T-helper 17 cell (primary cell): ENCODE data around the gene GREB1L. TPM values are rescaled to one million over a fixed set of nuclear protein-coding genes. Genes with fewer than 3 reads are reported as not detected.
"Not testable (repeated sequence)": the region's sequence is repeated elsewhere in the genome, so short reads cannot be mapped to it uniquely, and the experiment has no call there.

Experiments used
- ATAC-seq: fragments of 150-1000 bp; cut with Tn5 transposase; 2 replicates; pipeline ENCODE4 v1.10.0; 2021; ENCODE audit warnings: mild to moderate bottlenecking, moderate library complexity
- DNase-seq, 3 donors: peaks; one replicate each; pipeline versions ENCODE4 v3.0.0 to v3.0.0-alpha.2; 2020 to 2021
- H3K9me3 ChIP-seq: one replicate; pipeline ENCODE4 v1.7.0; 2013; ENCODE audit warnings: low read length, mild to moderate bottlenecking; ENCODE audit not compliant: control insufficient read depth, poor library complexity, severe bottlenecking
- H3K27ac Mint-ChIP-seq: one replicate; pipeline ENCODE4 v1.8.0; 2022; ENCODE audit warnings: mild to moderate bottlenecking, moderate library complexity, mixed read lengths
- H3K27me3 Mint-ChIP-seq: one replicate; pipeline ENCODE4 v1.8.0; 2022; ENCODE audit warnings: mixed read lengths
- H3K36me3 Mint-ChIP-seq: one replicate; pipeline ENCODE4 v1.8.0; 2022; ENCODE audit warnings: low read depth, mixed read lengths
- H3K4me1 Mint-ChIP-seq: one replicate; pipeline ENCODE4 v1.8.0; 2022; ENCODE audit warnings: mild to moderate bottlenecking, mixed read lengths
- H3K4me3 Mint-ChIP-seq: one replicate; pipeline ENCODE4 v1.8.0; 2022; ENCODE audit warnings: mild to moderate bottlenecking, moderate library complexity, mixed read lengths
- total RNA-seq, 4 donors: library from RNA in 2 of 4; stranded (reverse) in 2 of 4; gene quantifications; one replicate each; pipeline ENCODE4 v1.2.3 and lab custom pipeline; 2022 to 2026

The GREB1L gene
- not detected for total RNA-seq
- 0.12 to 0.15 reads per million in 2 donors for total RNA-seq (lab: John Stamatoyannopoulos, UW)

DNA sequence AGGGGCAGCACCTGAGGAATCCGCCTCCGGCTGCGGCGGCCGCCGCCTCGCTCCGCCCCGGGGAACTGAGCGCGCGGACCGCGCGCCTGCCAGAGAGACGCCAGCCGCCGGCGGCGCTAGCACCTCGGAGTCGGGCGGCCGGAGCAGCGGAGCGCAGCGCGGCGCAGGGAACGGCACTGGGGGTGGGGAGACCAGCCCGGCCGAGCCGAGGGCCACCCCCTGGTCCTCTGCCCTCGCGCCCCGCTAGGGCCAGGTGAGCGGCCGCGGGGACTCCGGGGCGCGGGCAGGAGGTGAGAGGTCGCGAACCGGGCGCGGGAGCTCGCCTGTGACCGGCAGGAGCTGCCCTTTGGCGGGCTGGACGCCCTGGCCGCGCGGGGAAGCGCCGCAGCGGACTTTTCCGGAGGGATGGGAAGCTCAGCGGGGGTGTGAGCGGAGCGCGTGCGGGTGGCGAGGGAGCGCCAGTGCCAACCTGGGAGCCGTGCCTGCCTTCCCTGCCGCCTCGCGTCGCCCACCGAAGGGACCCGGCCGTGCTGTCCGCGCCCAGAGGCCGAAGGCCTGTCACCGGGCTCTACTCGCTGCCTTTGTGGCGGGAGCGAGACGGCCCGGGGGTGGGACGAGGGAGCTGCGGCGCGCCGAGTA is at the start of gene GREB1L:
TSS of gene GREB1L (plus strand) at position 92 of the 639 bp plus-strand sequence. CDS start 141,287 bp downstream, outside the sequence.
- H3K27me3 Mint-ChIP-seq = peaks cover 64% of the 10 kb centered on the region
- ATAC-seq (no peak), DNase-seq (no peak)
- peak within 1 kb of the TSS; percentile 84 for H3K4me3 Mint-ChIP-seq
- no peaks in the 10 kb centered on the region for H3K36me3 Mint-ChIP-seq
- H3K4me1 Mint-ChIP-seq = peaks cover 3% of the 10 kb centered on the region
- no peaks in the 10 kb centered on the region for H3K9me3 ChIP-seq
- no peak within 1 kb of the TSS for H3K27ac Mint-ChIP-seq

DNA sequence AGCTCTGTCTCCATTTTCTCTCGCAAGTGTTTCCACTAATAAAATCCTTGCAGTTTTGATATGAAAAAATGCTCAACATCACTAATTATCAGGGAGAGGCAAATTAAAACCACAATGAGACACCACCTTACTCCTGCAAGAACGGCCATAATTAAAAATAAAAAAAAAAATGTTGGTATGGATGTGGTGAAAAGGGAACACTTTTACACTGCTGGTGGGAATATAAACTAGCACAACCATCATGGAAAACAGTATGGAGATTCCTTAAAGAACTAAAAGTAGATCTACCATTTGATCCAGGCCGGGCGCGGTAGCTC is 49.8 kb upstream of the GREB1L start:
- no peak overlapping the region for H3K4me3 Mint-ChIP-seq
- H3K27me3 Mint-ChIP-seq = peaks cover 48% of the 10 kb centered on the region
- no peak overlapping the region for H3K27ac Mint-ChIP-seq
- peaks cover 2% of the 10 kb centered on the region for H3K36me3 Mint-ChIP-seq
- ATAC-seq (no peak), DNase-seq (no peak)
- H3K4me1 Mint-ChIP-seq = peaks cover 4% of the 10 kb centered on the region
- no peaks in the 10 kb centered on the region for H3K9me3 ChIP-seq

DNA sequence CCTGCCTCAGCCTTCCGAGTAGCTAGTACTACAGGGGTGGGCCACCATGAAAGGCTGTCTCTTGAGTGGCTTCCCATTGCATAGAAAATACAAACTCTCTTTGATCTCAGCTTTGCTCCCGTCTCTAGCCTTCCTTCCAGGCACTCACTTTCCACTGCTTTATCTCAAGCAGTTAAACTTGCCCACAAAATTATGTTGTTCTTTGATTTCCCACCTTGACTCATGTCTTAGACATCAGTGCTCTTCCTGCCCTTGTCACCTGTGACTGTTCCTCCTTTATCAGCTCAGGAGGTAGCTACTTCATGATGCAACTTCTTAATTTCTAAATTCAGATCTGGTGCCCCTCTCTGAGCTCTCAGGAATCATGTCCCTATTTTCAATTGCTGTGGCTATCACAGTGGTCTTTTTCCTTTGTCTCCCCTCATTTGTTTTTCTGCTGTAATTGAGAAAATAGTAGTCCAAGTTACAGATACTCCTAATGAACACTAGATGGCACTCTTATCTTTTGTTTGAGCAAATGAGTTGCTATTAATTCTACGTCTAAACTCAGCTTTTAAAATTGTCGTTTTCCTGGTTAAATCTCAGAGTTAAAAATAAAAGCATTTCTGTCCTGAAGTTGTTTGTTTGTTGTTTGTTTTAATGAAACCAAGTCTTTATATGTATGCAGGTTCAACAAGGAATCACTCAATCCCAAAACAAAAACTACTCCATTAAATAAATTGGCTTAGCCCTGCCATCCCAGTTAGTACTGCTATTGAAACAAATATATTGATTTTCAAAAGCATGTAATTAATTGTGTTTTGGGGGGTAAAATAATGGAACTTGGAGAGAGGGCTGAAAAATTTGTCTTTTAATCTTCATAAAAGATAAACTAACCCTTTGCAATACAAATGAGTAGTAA is 46.9 kb upstream of the GREB1L start:
- DNase-seq = no peak
- no peak for ATAC-seq

DNA sequence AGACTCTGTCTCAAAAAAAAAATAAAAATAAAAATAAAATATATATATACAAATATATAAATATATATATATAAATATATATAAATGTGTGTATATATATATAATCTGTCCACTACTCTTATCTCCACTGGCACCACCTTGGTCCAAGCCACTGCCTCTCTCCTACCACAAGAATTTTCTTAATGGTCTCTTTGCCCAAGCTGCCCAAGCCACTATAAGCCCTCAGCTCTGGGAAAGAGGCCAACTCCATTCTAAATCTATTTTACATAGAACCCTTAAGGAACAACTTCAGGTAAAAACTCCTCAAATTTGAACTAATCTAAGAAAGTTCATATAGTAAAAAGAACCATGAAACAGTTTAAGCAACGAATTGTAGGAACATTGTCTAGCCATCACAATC is 45.6 kb upstream of the GREB1L start:
- peaks cover 41% of the 10 kb centered on the region for H3K27me3 Mint-ChIP-seq
- H3K4me3 Mint-ChIP-seq = no peak overlapping the region
- peaks cover 2% of the 10 kb centered on the region for H3K36me3 Mint-ChIP-seq
- H3K9me3 ChIP-seq = no peaks in the 10 kb centered on the region
- ATAC-seq (no peak), DNase-seq (no peak)
- peaks cover 4% of the 10 kb centered on the region for H3K4me1 Mint-ChIP-seq
- no peak overlapping the region for H3K27ac Mint-ChIP-seq

More for the DNA sequence above, 46.9 kb upstream of the GREB1L start:
- H3K27me3 Mint-ChIP-seq = peaks cover 45% of the 10 kb centered on the region
- H3K4me3 Mint-ChIP-seq = no peak overlapping the region
- no peaks in the 10 kb centered on the region for H3K9me3 ChIP-seq
- H3K36me3 Mint-ChIP-seq = peaks cover 2% of the 10 kb centered on the region
- H3K4me1 Mint-ChIP-seq = peaks cover 4% of the 10 kb centered on the region
- no peak overlapping the region for H3K27ac Mint-ChIP-seq

DNA sequence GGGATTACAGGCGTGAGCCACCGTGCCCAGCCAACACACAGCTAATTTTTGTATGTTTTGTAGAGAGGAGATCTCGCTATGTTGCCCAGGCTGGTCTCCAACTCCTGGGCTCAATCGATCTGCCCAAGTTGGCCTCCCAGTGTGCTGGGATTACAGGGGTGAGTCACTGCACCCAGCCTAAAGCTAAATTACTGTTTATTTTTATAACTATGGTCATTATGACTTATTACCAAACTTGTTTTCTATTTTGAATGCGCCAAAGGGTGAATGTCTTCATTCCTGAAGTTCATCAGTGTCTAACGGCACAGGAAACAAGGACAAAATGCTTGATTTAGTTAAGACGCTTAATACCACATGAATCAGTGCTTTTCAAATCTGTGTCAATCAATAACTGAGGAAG is 38.9 kb upstream of the GREB1L start:
- no peak overlapping the region for H3K27ac Mint-ChIP-seq
- peaks cover 3% of the 10 kb centered on the region for H3K36me3 Mint-ChIP-seq
- H3K9me3 ChIP-seq = no peaks in the 10 kb centered on the region
- H3K27me3 Mint-ChIP-seq = peaks cover 9% of the 10 kb centered on the region
- ATAC-seq (no peak), DNase-seq (no peak)
- no peak overlapping the region for H3K4me3 Mint-ChIP-seq
- H3K4me1 Mint-ChIP-seq = no peaks in the 10 kb centered on the region

DNA sequence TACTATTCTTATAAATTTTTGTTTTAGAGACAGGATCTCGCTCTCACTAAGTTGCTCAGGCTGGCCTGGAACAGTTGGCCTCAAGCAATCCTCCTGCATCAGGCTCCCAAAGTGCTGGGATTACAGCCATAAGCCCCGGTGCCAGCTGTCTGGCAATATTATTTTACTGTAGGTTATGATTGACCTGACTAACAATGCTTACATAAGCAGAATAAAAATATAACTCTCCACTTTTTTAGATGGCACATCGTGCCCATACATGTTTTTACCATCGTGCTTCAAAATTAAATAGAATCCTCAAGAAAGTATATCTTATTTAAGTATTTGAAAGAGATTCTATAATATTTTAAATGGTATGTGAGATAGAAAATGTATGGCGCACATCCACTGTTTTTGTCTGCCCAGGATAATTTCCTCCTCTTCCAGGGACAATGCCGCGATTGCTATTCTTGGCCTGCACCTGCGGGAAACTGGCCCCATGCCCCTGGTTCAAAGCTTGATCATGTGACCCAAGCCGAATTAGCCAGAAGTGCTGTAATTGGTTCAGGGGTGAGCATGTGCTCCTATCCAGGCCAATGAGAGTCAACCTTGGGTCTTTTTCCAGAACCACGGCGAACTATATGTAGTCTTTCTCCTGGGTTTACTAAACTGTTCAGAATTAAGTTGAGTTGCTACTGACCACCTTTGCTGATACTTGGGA is 38.3 kb upstream of the GREB1L start:
- H3K4me3 Mint-ChIP-seq = no peak overlapping the region
- no peaks in the 10 kb centered on the region for H3K9me3 ChIP-seq
- H3K36me3 Mint-ChIP-seq = peaks cover 3% of the 10 kb centered on the region
- no peak for DNase-seq
- no peaks in the 10 kb centered on the region for H3K4me1 Mint-ChIP-seq
- ATAC-seq = no peak
- no peak overlapping the region for H3K27ac Mint-ChIP-seq
- H3K27me3 Mint-ChIP-seq = peaks cover 9% of the 10 kb centered on the region

DNA sequence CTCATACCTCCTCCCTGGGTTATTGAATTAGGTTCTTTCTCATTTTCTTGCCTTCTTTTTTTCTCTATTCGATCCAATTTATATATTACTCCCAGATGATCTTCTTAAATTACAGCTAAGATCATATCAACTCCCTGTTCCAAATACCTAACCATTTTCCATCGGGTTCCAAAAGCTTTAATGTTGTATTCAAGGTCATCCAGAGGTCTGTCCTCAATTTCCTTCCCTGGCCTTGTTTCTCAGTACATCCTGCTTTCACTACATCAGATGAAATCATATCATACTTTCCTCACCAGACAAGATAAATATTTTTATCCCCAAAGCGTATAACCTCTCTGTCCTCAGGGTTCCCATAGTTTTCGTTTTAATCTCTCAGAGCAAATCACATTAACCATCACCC is 36.3 kb upstream of the GREB1L start:
- Mint-ChIP-seq H3K27ac (no peak overlapping the region), H3K36me3 (peaks cover 3% of the 10 kb centered on the region), H3K4me1 (no peaks in the 10 kb centered on the region), H3K4me3 (no peak overlapping the region), H3K27me3 (peaks cover 11% of the 10 kb centered on the region)
- no peaks in the 10 kb centered on the region for H3K9me3 ChIP-seq
- DNase-seq = no peak
- ATAC-seq = no peak

DNA sequence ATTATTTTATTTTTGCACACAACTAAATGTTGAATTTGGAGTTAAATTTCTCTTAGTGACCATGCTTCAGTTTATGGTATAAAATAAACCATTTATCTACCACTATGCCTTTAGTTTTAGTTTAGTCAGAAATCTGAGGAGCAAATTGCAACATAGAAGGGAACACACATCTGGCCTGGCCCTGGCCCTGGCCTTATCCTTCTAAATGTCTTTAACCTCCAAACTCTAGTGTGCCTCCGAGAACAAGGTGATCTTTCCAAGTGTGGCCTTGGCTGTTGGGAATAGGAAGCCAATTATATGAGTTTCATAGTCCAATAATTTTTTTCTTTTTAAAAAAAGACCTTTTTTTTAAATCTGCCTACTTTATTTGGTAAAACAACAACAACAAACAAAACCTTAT is 31.8 kb upstream of the GREB1L start:
- peaks cover 8% of the 10 kb centered on the region for H3K27me3 Mint-ChIP-seq
- no peak overlapping the region for H3K27ac Mint-ChIP-seq
- DNase-seq = no peak
- no peaks in the 10 kb centered on the region for H3K9me3 ChIP-seq
- H3K4me1 Mint-ChIP-seq = peaks cover 2% of the 10 kb centered on the region
- H3K36me3 Mint-ChIP-seq = peaks cover 3% of the 10 kb centered on the region
- no peak overlapping the region for H3K4me3 Mint-ChIP-seq
- no peak for ATAC-seq

DNA sequence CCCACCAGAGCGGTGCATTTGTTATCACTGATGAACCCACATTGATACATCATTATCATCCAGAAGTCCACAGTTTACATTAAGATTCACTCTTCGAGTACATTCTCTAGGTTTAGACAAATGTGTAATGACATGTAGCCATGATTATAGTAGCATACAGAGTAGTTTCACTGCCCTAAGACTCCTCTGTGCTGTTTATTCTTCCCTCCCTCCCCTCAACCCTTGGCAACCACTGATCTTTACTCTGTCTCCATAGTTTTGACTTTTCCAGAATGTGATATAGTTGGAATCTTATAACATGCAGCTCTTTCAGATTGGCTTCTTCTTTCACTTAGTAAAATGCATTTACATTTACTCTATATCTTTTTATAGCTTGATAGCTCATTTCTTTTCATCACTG is 31.2 kb upstream of the GREB1L start:
- H3K4me1 Mint-ChIP-seq = peaks cover 2% of the 10 kb centered on the region
- H3K9me3 ChIP-seq = no peaks in the 10 kb centered on the region
- no peak overlapping the region for H3K27ac Mint-ChIP-seq
- ATAC-seq (no peak), DNase-seq (no peak)
- H3K4me3 Mint-ChIP-seq = no peak overlapping the region
- peaks cover under 1% of the 10 kb centered on the region for H3K36me3 Mint-ChIP-seq
- H3K27me3 Mint-ChIP-seq = peaks cover 13% of the 10 kb centered on the region

DNA sequence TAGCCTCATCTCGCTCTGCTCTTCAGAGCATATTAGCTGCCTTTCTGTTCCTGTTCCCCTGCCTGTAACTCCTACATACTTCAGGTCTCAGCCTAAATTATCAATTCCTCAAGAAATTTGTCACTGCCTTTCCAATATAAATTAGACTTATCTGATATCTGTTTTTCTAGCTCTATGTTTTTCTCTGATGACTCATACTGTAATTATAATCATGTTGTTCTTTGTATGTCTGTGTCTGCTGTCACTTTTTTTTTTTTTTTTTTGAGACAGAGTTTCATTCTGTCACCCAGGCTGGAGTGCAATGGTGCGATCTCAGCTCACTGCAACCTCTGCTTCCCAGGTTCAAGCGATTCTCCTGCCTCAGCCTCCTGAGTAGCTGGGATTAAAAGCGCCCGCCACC is 27.6 kb upstream of the GREB1L start:
- not testable (repeated sequence) for H3K9me3 ChIP-seq, ATAC-seq, H3K4me1 Mint-ChIP-seq, H3K36me3 Mint-ChIP-seq, H3K27ac Mint-ChIP-seq, DNase-seq, H3K4me3 Mint-ChIP-seq
- peaks cover 19% of the 10 kb centered on the region for H3K27me3 Mint-ChIP-seq

DNA sequence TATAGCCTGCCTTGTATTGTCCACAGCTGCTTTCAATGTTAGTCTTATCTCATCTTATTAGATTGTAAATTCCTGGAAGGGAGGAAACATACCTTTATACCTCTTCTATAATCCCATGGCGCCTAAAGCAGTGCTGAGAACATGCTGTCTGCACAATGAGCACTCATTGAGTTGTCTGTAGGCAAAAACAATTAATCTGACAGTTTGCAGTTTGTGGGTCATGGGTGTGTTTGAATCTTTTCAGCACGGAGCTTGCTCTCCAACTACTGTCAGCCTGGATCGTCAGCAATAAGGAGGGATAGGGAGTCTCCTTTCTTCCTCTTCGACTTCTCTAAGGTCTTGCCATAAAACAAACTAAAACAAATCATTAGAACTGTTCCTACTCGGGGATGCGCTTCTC is 26.5 kb upstream of the GREB1L start:
- H3K27ac Mint-ChIP-seq = no peak overlapping the region
- no peak overlapping the region for H3K4me3 Mint-ChIP-seq
- no peak for ATAC-seq
- peaks cover 17% of the 10 kb centered on the region for H3K27me3 Mint-ChIP-seq
- DNase-seq = no peak
- no peaks in the 10 kb centered on the region for H3K9me3 ChIP-seq
- peaks cover 2% of the 10 kb centered on the region for H3K4me1 Mint-ChIP-seq
- H3K36me3 Mint-ChIP-seq = no peaks in the 10 kb centered on the region

DNA sequence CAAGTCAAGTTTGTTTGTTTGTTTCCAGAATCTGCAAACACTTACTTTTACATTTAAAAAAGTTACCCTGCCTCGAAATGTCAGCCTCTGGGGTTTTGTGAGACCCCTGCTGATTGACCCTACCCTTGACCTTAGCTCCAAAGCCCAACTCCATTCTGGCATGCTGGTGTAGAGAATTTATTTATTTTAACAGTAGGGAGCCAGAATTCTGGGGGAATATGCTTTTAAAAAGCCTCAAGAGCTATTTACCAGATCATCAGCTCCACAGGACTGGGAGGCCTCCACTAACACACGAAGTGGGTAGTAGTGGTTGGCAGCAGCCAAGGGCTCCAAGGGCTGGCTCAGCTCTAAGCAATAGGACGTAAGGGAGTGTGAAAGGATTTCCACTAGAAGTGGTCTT is 23.2 kb upstream of the GREB1L start:
- Mint-ChIP-seq H3K4me3 (no peak overlapping the region), H3K4me1 (no peaks in the 10 kb centered on the region)
- ATAC-seq = no peak

DNA sequence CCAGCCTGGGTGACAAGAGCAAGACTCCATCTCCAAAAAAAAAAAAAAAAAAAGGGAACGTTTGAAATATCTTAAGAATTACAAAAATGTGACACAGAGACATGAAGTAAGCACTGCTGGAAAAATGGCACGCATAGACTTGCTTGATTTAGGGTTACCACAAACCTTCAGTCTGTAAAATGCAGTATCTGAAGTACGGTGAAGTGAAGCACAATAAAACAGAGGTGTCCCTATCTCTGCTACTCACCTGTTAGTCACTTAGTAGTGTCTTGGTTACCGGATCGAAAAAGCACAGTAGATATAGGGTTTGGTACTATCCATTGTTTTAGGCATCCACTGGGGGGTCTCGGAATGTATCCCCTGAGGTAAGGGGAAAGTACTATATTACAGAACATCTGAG is 11.6 kb upstream of the GREB1L start:
- no peak overlapping the region for H3K4me3 Mint-ChIP-seq

More for the DNA sequence above, 23.2 kb upstream of the GREB1L start:
- Mint-ChIP-seq H3K27me3 (peaks cover 17% of the 10 kb centered on the region), H3K36me3 (no peaks in the 10 kb centered on the region), H3K27ac (no peak overlapping the region)
- no peak for DNase-seq
- no peaks in the 10 kb centered on the region for H3K9me3 ChIP-seq

More for the DNA sequence above, 11.6 kb upstream of the GREB1L start:
- H3K4me1 Mint-ChIP-seq = no peaks in the 10 kb centered on the region
- H3K27ac Mint-ChIP-seq = no peak overlapping the region
- no peaks in the 10 kb centered on the region for H3K36me3 Mint-ChIP-seq
- no peaks in the 10 kb centered on the region for H3K9me3 ChIP-seq
- DNase-seq (no peak), ATAC-seq (no peak)
- peaks cover 6% of the 10 kb centered on the region for H3K27me3 Mint-ChIP-seq
